Esophagus (tissue), 2 donors: ENCODE data around the gene VPS13D. TPM values are rescaled to one million over a fixed set of nuclear protein-coding genes. Genes with fewer than 3 reads are reported as not detected.

Experiments
- H3K27ac ChIP-seq, 2 donors: one replicate each; pipeline ENCODE4 v1.5.1; 2013; ENCODE audit warnings: low read depth in 2 of 2, mild to moderate bottlenecking in 2 of 2, inconsistent platforms in 1 of 2, low read length in 1 of 2, moderate library complexity in 1 of 2
- H3K27me3 ChIP-seq, 2 donors: one replicate each; pipeline ENCODE4 v1.6.1; 2013; ENCODE audit warnings: low read length in 2 of 2, control low read depth in 1 of 2, mild to moderate bottlenecking in 1 of 2; ENCODE audit not compliant: insufficient read depth in 2 of 2, control insufficient read depth in 1 of 2
- H3K36me3 ChIP-seq, 2 donors: one replicate each; pipeline ENCODE4 v1.6.1; 2013; ENCODE audit warnings: low read length in 1 of 2; ENCODE audit not compliant: control insufficient read depth in 2 of 2, insufficient read depth in 2 of 2
- H3K4me1 ChIP-seq, 2 donors: one replicate each; pipeline ENCODE4 v1.6.1; 2013; ENCODE audit warnings: low read length in 1 of 2; ENCODE audit not compliant: control insufficient read depth in 2 of 2, insufficient read depth in 2 of 2
- H3K4me3 ChIP-seq, 2 donors: one replicate each; pipeline ENCODE4 v1.5.1; 2013; ENCODE audit warnings: low read length in 2 of 2, mild to moderate bottlenecking in 2 of 2, low read depth in 1 of 2, moderate library complexity in 1 of 2
- H3K9me3 ChIP-seq, 2 donors: one replicate each; pipeline ENCODE4 v1.6.1; 2013; ENCODE audit warnings: mild to moderate bottlenecking in 2 of 2, low read depth in 1 of 2, low read length in 1 of 2, moderate library complexity in 1 of 2; ENCODE audit not compliant: control insufficient read depth in 2 of 2, insufficient read depth in 1 of 2
- WGBS, 2 donors: extraction: QIAGEN DNeasy Blood & Tissue Kit; methylation state at CpG; one replicate each; pipeline ENCODE4 v1.1.7; 2013; 5-methylcytosine and 5-hydroxymethylcytosine counted together
- polyA plus RNA-seq, 2 donors: library from polyadenylated mRNA; stranded (reverse); fragments of 200-250 nt; gene quantifications; one replicate each; pipeline ENCODE4 v1.2.3, GENCODE V29; 2013
- donor health status: healthy with polysubstance abuse.
- donor health status: Bipolar disorder and iron deficiency.

VPS13D gene
- polyA plus RNA-seq, 2 donors, result 26.3 to 36.9 TPM

GRCh38 chr1:12197483-12197880 is 32.3 kb upstream of the VPS13D start:
- no peaks in the 10 kb centered on the region for H3K27me3 ChIP-seq
- peaks cover 0 to 8% of the 10 kb centered on the region in 2 donors for H3K36me3 ChIP-seq
- no peak overlapping the region for H3K27ac ChIP-seq
- no peaks in the 10 kb centered on the region for H3K4me1 ChIP-seq
- H3K9me3 ChIP-seq, result no peaks in the 10 kb centered on the region
- WGBS, 2 donors, result 82 to 86% methylated on average over 7 of the region's 7 CpGs
- no peak overlapping the region for H3K4me3 ChIP-seq

GRCh38 chr1:12200208-12200607 is 29.6 kb upstream of the VPS13D start:
- no peaks in the 10 kb centered on the region for H3K9me3 ChIP-seq
- no peak overlapping the region for H3K4me3 ChIP-seq
- WGBS, 2 donors, result 86 to 88% methylated on average over 7 of the region's 7 CpGs
- no peaks in the 10 kb centered on the region for H3K4me1 ChIP-seq
- H3K27ac ChIP-seq, result no peak overlapping the region
- H3K36me3 ChIP-seq, result peaks cover 0 to 5% of the 10 kb centered on the region in 2 donors
- H3K27me3 ChIP-seq, result no peaks in the 10 kb centered on the region

- Histone ChIP-seq H3K4me3 (no peak overlapping the region), H3K9me3 (no peaks in the 10 kb centered on the region), H3K27ac (no peak overlapping the region), H3K27me3 (no peaks in the 10 kb centered on the region), H3K36me3 (peaks cover 0 to 5% of the 10 kb centered on the region in 2 donors), H3K4me1 (no peaks in the 10 kb centered on the region)
- 89 to 93% methylated on average over 18 of the region's 18 CpGs for WGBS, 2 donors
Observed at GRCh38 chr1:12201352-12202189, 28.3 kb upstream of the VPS13D start.

- peaks cover 0 to 5% of the 10 kb centered on the region in 2 donors for H3K36me3 ChIP-seq
- H3K27me3 ChIP-seq, result no peaks in the 10 kb centered on the region
Observed at GRCh38 chr1:12202190-12202497, 27.7 kb upstream of the VPS13D start.

GRCh38 chr1:12202577-12202976 is 27.3 kb upstream of the VPS13D start:
- Histone ChIP-seq H3K36me3 (peaks cover 0 to 5% of the 10 kb centered on the region in 2 donors), H3K4me1 (no peaks in the 10 kb centered on the region)
- 78 to 81% methylated on average over 4 of the region's 4 CpGs for WGBS, 2 donors

More at GRCh38 chr1:12202190-12202497, 27.7 kb upstream of the VPS13D start:
- Histone ChIP-seq H3K9me3 (no peaks in the 10 kb centered on the region), H3K4me1 (no peaks in the 10 kb centered on the region), H3K4me3 (no peak overlapping the region), H3K27ac (no peak overlapping the region)
- 86% methylated on average over 6 of the region's 6 CpGs for WGBS, 2 donors

GRCh38 chr1:12203216-12204007 is 26.4 kb upstream of the VPS13D start:
- no peaks in the 10 kb centered on the region for H3K27me3 ChIP-seq
- H3K36me3 ChIP-seq, result peaks cover 0 to 5% of the 10 kb centered on the region in 2 donors
- H3K9me3 ChIP-seq, result no peaks in the 10 kb centered on the region
- WGBS, 2 donors, result 82 to 89% methylated on average over 20 of the region's 20 CpGs
- H3K4me1 ChIP-seq, result no peaks in the 10 kb centered on the region
- no peak overlapping the region for H3K27ac ChIP-seq
- no peak overlapping the region for H3K4me3 ChIP-seq

More at GRCh38 chr1:12202577-12202976, 27.3 kb upstream of the VPS13D start:
- Histone ChIP-seq H3K27me3 (no peaks in the 10 kb centered on the region), H3K9me3 (no peaks in the 10 kb centered on the region), H3K27ac (no peak overlapping the region), H3K4me3 (no peak overlapping the region)

DNA sequence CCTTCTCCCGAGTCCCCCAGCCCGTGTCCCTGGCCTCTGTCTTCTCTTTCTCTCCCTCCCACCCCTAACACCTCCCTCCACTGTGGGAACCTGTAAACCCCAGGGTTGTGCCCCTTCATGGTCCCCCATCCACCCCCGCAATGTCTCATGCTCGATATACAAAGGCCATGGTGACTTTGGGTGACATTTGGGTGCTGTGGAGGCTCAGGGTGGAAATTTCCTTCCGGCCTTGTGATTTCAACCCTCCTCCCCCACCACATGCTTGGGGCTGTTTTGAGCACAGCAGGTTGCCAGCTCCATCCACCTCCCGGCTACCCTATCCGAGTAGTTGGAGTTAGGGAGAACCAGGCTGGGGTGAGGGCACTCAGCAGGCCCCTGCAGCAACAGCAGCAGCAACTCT is 25.7 kb upstream of the VPS13D start:
- no peak overlapping the region for H3K27ac ChIP-seq
- H3K4me1 ChIP-seq, result peaks cover 0 to 2% of the 10 kb centered on the region in 2 donors
- 79 to 84% methylated on average over 7 of the region's 7 CpGs for whole genome bisulfite sequencing, 2 donors

GRCh38 chr1:12204754-12205658 is 24.8 kb upstream of the VPS13D start:
- Histone ChIP-seq H3K27ac (no peak overlapping the region), H3K36me3 (peaks cover 0 to 5% of the 10 kb centered on the region in 2 donors), H3K9me3 (no peaks in the 10 kb centered on the region), H3K4me3 (no peak overlapping the region), H3K4me1 (peaks cover 0 to 4% of the 10 kb centered on the region in 2 donors), H3K27me3 (no peaks in the 10 kb centered on the region)
- 87 to 90% methylated on average over 7 of the region's 7 CpGs for WGBS, 2 donors

More for the DNA sequence above, 25.7 kb upstream of the VPS13D start:
- no peaks in the 10 kb centered on the region for H3K9me3 ChIP-seq
- H3K27me3 ChIP-seq, result no peaks in the 10 kb centered on the region
- H3K4me3 ChIP-seq, result no peak overlapping the region
- H3K36me3 ChIP-seq, result peaks cover 0 to 5% of the 10 kb centered on the region in 2 donors

GRCh38 chr1:12206238-12206637 is 23.6 kb upstream of the VPS13D start:
- H3K27me3 ChIP-seq, result no peaks in the 10 kb centered on the region
- peaks cover 0 to 4% of the 10 kb centered on the region in 2 donors for H3K4me1 ChIP-seq
- no peak overlapping the region for H3K4me3 ChIP-seq
- 92% methylated on average over 5 of the region's 5 CpGs for WGBS, 2 donors
- H3K9me3 ChIP-seq, result no peaks in the 10 kb centered on the region
- no peak overlapping the region for H3K27ac ChIP-seq
- H3K36me3 ChIP-seq, result peaks cover 0 to 5% of the 10 kb centered on the region in 2 donors
